Measurements from ENCODE around the gene FNDC10.

Gene FNDC10

GRCh38 chr1:1627829-1628753 lies 28.2 kb upstream of the FNDC10 start:
- DNase-seq: no peak

GRCh38 chr1:1627261-1627828 lies 27.4 kb upstream of the FNDC10 start:
- no peak for DNase-seq

GRCh38 chr1:1626207-1627141 lies 26.5 kb upstream of the FNDC10 start:
- DNase-seq: no peak

GRCh38 chr1:1625824-1626206 lies 25.9 kb upstream of the FNDC10 start:
- DNase-seq: no peak

GRCh38 chr1:1625404-1625775 lies 25.5 kb upstream of the FNDC10 start:
- no peak for DNase-seq

GRCh38 chr1:1624443-1625403 lies 24.8 kb upstream of the FNDC10 start:
- DNase-seq: no peak

- DNase-seq: no peak
These were observed 23.9 kb upstream of the FNDC10 start for GRCh38 chr1:1623631-1624442.

GRCh38 chr1:1623181-1623630 lies 23.3 kb upstream of the FNDC10 start:
- no peak for DNase-seq

- no peak for DNase-seq
These were observed 22.8 kb upstream of the FNDC10 start for GRCh38 chr1:1622788-1623094.

- no peak for DNase-seq
These were observed 22.3 kb upstream of the FNDC10 start for GRCh38 chr1:1622010-1622787.

- DNase-seq: no peak
These were observed 21.5 kb upstream of the FNDC10 start for GRCh38 chr1:1621173-1622009.

GRCh38 chr1:1620433-1621139 lies 20.7 kb upstream of the FNDC10 start:
- DNase-seq: no peak

- no peak for DNase-seq
These were observed 20.0 kb upstream of the FNDC10 start for GRCh38 chr1:1619917-1620361.

- DNase-seq: no peak
These were observed 18.6 kb upstream of the FNDC10 start for GRCh38 chr1:1618396-1619068.

GRCh38 chr1:1617925-1618324 lies 18.0 kb upstream of the FNDC10 start:
- no peak for DNase-seq

- DNase-seq: no peak
These were observed 17.6 kb upstream of the FNDC10 start for GRCh38 chr1:1617516-1617915.

- no peak for DNase-seq
These were observed 16.9 kb upstream of the FNDC10 start for GRCh38 chr1:1616838-1617237.
